ENCODE measurements around the gene DMTF1.
"Not testable (repeated sequence)": the region's sequence is repeated elsewhere in the genome, so short reads cannot be mapped to it uniquely, and the experiment has no call there.

The DMTF1 gene

GRCh38 chr7:87152112-87152896 is at the start of gene DMTF1:
Gene DMTF1 (plus strand): TSS chr7:87152453. CDS start chr7:87164942, 12,489 bp downstream.
- peak; percentile 87 to 90 for DNase-seq

- DNase-seq: no peak
Measured at GRCh38 chr7:87105401-87105800, 46.9 kb upstream of the DMTF1 start.

- no peak for DNase-seq
Measured at GRCh38 chr7:87106974-87107612, 45.2 kb upstream of the DMTF1 start.

GRCh38 chr7:87107949-87108776 is 44.1 kb upstream of the DMTF1 start:
- DNase-seq: no peak

- DNase-seq: no peak
Measured at GRCh38 chr7:87110778-87111177, 41.5 kb upstream of the DMTF1 start.

GRCh38 chr7:87111877-87112276 is 40.4 kb upstream of the DMTF1 start:
- no peak for DNase-seq

- no peak for DNase-seq
Measured at GRCh38 chr7:87113077-87113476, 39.2 kb upstream of the DMTF1 start.

GRCh38 chr7:87113904-87114303 is 38.3 kb upstream of the DMTF1 start:
- not testable (repeated sequence) for DNase-seq

- not testable (repeated sequence) for DNase-seq
Measured at GRCh38 chr7:87115772-87116171, 36.5 kb upstream of the DMTF1 start.

GRCh38 chr7:87116315-87116714 is 35.9 kb upstream of the DMTF1 start:
- DNase-seq: no peak

GRCh38 chr7:87119581-87119980 is 32.7 kb upstream of the DMTF1 start:
- no peak for DNase-seq

- DNase-seq: no peak
Measured at GRCh38 chr7:87123105-87123504, 29.1 kb upstream of the DMTF1 start.

GRCh38 chr7:87127019-87127418 is 25.2 kb upstream of the DMTF1 start:
- DNase-seq: no peak

- no peak for DNase-seq
Measured at GRCh38 chr7:87128861-87129267, 23.4 kb upstream of the DMTF1 start.

GRCh38 chr7:87129332-87129731 is 22.9 kb upstream of the DMTF1 start:
- no peak for DNase-seq

- no peak for DNase-seq
Measured at GRCh38 chr7:87129848-87130247, 22.4 kb upstream of the DMTF1 start.

GRCh38 chr7:87131771-87132170 is 20.5 kb upstream of the DMTF1 start:
- DNase-seq: no peak

GRCh38 chr7:87137271-87137670 is 15.0 kb upstream of the DMTF1 start:
- no peak for DNase-seq

- no peak for DNase-seq
Measured at GRCh38 chr7:87139514-87139913, 12.7 kb upstream of the DMTF1 start.

GRCh38 chr7:87140271-87140748 is 11.9 kb upstream of the DMTF1 start:
- no peak for DNase-seq

GRCh38 chr7:87144173-87144657 is 8.0 kb upstream of the DMTF1 start:
- no peak for DNase-seq

GRCh38 chr7:87146740-87147386 is 5.4 kb upstream of the DMTF1 start:
- DNase-seq: no peak

- DNase-seq: no peak
Measured at GRCh38 chr7:87147500-87147899, 4.8 kb upstream of the DMTF1 start.

Measured in activated CD4-positive, alpha-beta T cell treated with anti-CD3 and anti-CD28 coated beads, Interleukin-2, amount 50 U/mL, for 48 hours (primary cell).